Measurements from ENCODE around the gene ERCC4. TPM values are rescaled to one million over a fixed set of nuclear protein-coding genes. Genes with fewer than 3 reads are reported as not detected.

ERCC4 gene
- total RNA-seq, 1 donor from 2014 or later, result 14.3 TPM

DNA sequence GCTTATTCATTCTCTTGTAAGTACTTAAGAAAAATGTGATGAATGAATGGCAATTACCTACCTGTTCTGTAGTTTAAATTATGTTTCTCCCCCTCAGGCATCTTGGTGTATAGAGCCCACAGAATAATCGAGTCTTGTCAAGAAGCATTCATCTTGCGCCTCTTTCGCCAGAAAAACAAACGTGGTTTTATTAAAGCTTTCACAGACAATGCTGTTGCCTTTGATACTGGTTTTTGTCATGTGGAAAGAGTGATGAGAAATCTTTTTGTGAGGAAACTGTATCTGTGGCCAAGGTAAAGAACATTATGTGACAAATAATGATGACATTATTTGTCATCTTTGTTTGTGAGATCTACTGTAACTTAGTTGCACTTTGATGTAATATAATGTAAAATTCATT, 6.5 kb downstream of the ERCC4 start:
- no peak for DNase-seq (ENCODE audit: low spot score)

DNA sequence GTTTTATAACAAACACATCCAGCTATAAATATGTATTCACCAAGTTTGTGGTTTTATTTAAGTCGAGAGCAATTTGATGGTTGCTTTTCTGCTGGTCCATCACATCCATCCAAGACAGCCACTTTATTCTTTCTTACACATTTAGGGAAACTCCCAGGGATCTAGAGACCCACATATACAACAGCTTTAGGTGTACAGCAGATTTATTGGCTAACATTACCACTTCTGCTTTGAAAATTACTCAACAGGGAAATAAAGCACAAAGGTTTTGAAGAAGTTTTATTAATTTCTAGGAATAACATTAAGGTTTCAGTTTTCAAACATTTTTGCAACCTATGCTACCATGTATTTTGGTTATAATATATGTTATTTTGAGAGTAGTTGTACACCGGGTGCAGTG, 6.9 kb downstream of the ERCC4 start:
- Mint-ChIP-seq H3K27me3 (ENCODE audit: unreplicated experiment) (peaks cover 1% of the 10 kb centered on the region), H3K4me3 (ENCODE audit: unreplicated experiment) (no peak overlapping the region), H3K9me3 (ENCODE audit: unreplicated experiment) (no peaks in the 10 kb centered on the region), H3K36me3 (ENCODE audit: low read depth, unreplicated experiment) (no peaks in the 10 kb centered on the region), H3K4me1 (ENCODE audit: unreplicated experiment) (no peaks in the 10 kb centered on the region), H3K27ac (ENCODE audit: unreplicated experiment) (no peak overlapping the region)
- TF ChIP-seq, protein P1, sequence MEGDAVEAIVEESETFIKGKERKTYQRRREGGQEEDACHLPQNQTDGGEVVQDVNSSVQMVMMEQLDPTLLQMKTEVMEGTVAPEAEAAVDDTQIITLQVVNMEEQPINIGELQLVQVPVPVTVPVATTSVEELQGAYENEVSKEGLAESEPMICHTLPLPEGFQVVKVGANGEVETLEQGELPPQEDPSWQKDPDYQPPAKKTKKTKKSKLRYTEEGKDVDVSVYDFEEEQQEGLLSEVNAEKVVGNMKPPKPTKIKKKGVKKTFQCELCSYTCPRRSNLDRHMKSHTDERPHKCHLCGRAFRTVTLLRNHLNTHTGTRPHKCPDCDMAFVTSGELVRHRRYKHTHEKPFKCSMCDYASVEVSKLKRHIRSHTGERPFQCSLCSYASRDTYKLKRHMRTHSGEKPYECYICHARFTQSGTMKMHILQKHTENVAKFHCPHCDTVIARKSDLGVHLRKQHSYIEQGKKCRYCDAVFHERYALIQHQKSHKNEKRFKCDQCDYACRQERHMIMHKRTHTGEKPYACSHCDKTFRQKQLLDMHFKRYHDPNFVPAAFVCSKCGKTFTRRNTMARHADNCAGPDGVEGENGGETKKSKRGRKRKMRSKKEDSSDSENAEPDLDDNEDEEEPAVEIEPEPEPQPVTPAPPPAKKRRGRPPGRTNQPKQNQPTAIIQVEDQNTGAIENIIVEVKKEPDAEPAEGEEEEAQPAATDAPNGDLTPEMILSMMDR (IDR thresholded peaks at IDR 0.05; ENCODE audit: unreplicated experiment), result no peak
- no peak for DNase-seq (ENCODE audit: low spot score)

More for the DNA sequence above, 6.5 kb downstream of the ERCC4 start:
- Mint-ChIP-seq H3K9me3 (ENCODE audit: unreplicated experiment) (no peaks in the 10 kb centered on the region), H3K27me3 (ENCODE audit: unreplicated experiment) (peaks cover 1% of the 10 kb centered on the region), H3K27ac (ENCODE audit: unreplicated experiment) (no peak overlapping the region), H3K36me3 (ENCODE audit: low read depth, unreplicated experiment) (no peaks in the 10 kb centered on the region), H3K4me3 (ENCODE audit: unreplicated experiment) (no peak overlapping the region), H3K4me1 (ENCODE audit: unreplicated experiment) (no peaks in the 10 kb centered on the region)
- TF ChIP-seq, protein P1 (IDR thresholded peaks at IDR 0.05; ENCODE audit: unreplicated experiment), result no peak

DNA sequence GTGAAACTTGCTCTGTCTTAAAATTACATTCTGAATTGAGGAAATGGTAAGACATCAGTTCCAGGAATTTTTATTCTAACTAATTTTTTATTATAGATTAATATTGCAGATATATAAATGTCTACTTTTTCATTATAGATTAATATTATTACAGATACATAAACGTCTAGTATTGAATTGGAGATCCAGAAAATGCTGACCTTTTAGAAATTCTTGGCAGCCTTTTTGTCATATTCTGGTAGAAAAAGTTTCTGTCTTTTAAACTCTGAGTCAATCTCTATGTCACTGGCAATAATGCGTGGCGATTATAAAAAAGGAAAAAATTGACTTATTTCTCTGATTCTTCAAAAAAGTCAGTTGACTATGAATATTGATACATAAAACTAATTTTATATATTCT, 8.7 kb downstream of the ERCC4 start:
- Mint-ChIP-seq H3K36me3 (ENCODE audit: low read depth, unreplicated experiment) (no peaks in the 10 kb centered on the region), H3K27ac (ENCODE audit: unreplicated experiment) (no peak overlapping the region), H3K4me3 (ENCODE audit: unreplicated experiment) (no peak overlapping the region), H3K27me3 (ENCODE audit: unreplicated experiment) (peaks cover 1% of the 10 kb centered on the region), H3K9me3 (ENCODE audit: unreplicated experiment) (no peaks in the 10 kb centered on the region), H3K4me1 (ENCODE audit: unreplicated experiment) (no peaks in the 10 kb centered on the region)
- TF ChIP-seq, protein P1 (IDR thresholded peaks at IDR 0.05; ENCODE audit: unreplicated experiment), result no peak
- DNase-seq (ENCODE audit: low spot score), result no peak

DNA sequence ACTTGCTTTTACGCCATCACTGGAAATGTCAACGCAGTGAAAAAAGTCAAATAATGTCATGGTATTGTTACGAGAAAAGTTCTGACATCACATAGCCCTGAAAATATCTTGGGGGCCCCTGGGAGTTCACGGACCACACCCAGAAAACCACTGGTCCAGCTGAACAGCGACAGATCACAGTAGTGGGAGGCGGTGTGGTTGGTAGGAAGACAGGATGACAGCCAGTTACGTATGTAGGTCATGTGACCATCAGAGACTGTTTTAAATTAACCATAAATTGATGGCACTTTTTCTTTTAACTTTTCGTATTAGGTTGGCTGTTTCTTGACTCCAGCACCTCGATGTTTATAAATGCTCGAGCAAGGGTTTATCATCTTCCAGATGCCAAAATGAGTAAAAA, 11.9 kb downstream of the ERCC4 start:
- Mint-ChIP-seq H3K36me3 (ENCODE audit: low read depth, unreplicated experiment) (no peaks in the 10 kb centered on the region), H3K4me1 (ENCODE audit: unreplicated experiment) (no peaks in the 10 kb centered on the region), H3K9me3 (ENCODE audit: unreplicated experiment) (no peaks in the 10 kb centered on the region), H3K4me3 (ENCODE audit: unreplicated experiment) (no peak overlapping the region), H3K27me3 (ENCODE audit: unreplicated experiment) (peaks cover 1% of the 10 kb centered on the region), H3K27ac (ENCODE audit: unreplicated experiment) (no peak overlapping the region)
- TF ChIP-seq, protein P1 (IDR thresholded peaks at IDR 0.05; ENCODE audit: unreplicated experiment), result no peak
- DNase-seq (ENCODE audit: low spot score), result no peak

DNA sequence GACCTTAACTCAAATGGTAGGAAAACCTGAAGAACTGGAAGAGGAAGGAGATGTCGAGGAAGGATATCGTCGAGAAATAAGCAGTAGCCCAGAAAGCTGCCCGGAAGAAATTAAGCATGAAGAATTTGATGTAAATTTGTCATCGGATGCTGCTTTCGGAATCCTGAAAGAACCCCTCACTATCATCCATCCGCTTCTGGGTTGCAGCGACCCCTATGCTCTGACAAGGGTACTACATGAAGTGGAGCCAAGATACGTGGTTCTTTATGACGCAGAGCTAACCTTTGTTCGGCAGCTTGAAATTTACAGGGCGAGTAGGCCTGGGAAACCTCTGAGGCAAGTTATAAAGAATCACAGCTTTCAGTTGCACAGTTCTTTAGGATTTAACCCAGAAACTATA, 15.5 kb downstream of the ERCC4 start:
- no peaks in the 10 kb centered on the region for H3K36me3 Mint-ChIP-seq (ENCODE audit: low read depth, unreplicated experiment)
- H3K4me1 Mint-ChIP-seq (ENCODE audit: unreplicated experiment), result peaks cover 7% of the 10 kb centered on the region
- H3K27ac Mint-ChIP-seq (ENCODE audit: unreplicated experiment), result no peak overlapping the region
- H3K27me3 Mint-ChIP-seq (ENCODE audit: unreplicated experiment), result peaks cover 3% of the 10 kb centered on the region
- no peak overlapping the region for H3K4me3 Mint-ChIP-seq (ENCODE audit: unreplicated experiment)
- TF ChIP-seq, protein P1 (IDR thresholded peaks at IDR 0.05; ENCODE audit: unreplicated experiment), result peak; percentile 94
- H3K9me3 Mint-ChIP-seq (ENCODE audit: unreplicated experiment), result no peaks in the 10 kb centered on the region
- DNase-seq (ENCODE audit: low spot score), result peak; percentile 62
